Bronchial epithelial cell (primary cell): Measurements from ENCODE around the gene TLCD3B. TPM values are rescaled to one million over a fixed set of nuclear protein-coding genes. Genes with fewer than 3 reads are reported as not detected.
A peak's percentile ranks its signal among the peaks of the same experiment; 100 is the strongest.

Experiments used
- DNase-seq: peaks from one replicate; pipeline ENCODE4 v3.0.0-alpha.2; 2010; ENCODE audit warnings: low read depth
- FAIRE-seq: peaks from 2 replicates; lab custom pipeline; 2011; peaks lifted over from hg19 to GRCh38; lab: Jason Lieb, UNC
- H3K27me3 ChIP-seq: 2 replicates; pipeline ENCODE4 v1.5.1; 2011; ENCODE audit warnings: low read length; ENCODE audit not compliant: control insufficient read depth, insufficient read depth
- H3K36me3 ChIP-seq: 2 replicates; pipeline ENCODE4 v1.5.1; 2011; ENCODE audit warnings: low read length; ENCODE audit not compliant: control insufficient read depth, insufficient read depth
- H3K4me3 ChIP-seq: 2 replicates; pipeline ENCODE4 v1.5.1; 2011; ENCODE audit warnings: mild to moderate bottlenecking, low read depth, low read length, control low read depth
- CTCF ChIP-seq: IDR thresholded peaks from 2 replicates; pipeline ENCODE4 v1.5.1; 2011; ENCODE audit warnings: mild to moderate bottlenecking, moderate library complexity, low read length, control low read depth, inconsistent platforms; ENCODE audit not compliant: insufficient read depth, severe bottlenecking
- total RNA-seq: library from RNA; depleted of rRNA; stranded (reverse); fragments of >200 nt; gene quantifications from 2 replicates; pipeline ENCODE4 v1.2.1, GENCODE V29; 2014

Gene TLCD3B
- total RNA-seq, 1 donor from 2014 or later: not detected

GRCh38 chr16:30075503-30076275 is 44.6 kb upstream of the TLCD3B start, which contains the start of gene PPP4C:
TSS of gene PPP4C (plus strand) at chr16:30075994. CDS start at chr16:30076378, 384 bp downstream.
- DNase-seq: peak; percentile 75
- H3K27me3 ChIP-seq: no peaks in the 10 kb centered on the region
- H3K4me3 ChIP-seq: peak within 1 kb of the TSS; percentile 91
- TF ChIP-seq CTCF: peak; percentile 7
- FAIRE-seq: no peak
- peaks cover 13% of the 10 kb centered on the region for H3K36me3 ChIP-seq

GRCh38 chr16:30070490-30070889 is 39.4 kb upstream of the TLCD3B start:
- Histone ChIP-seq H3K27me3 (no peaks in the 10 kb centered on the region), H3K4me3 (no peak overlapping the region), H3K36me3 (peaks cover 41% of the 10 kb centered on the region)
- no peak for TF ChIP-seq CTCF
- FAIRE-seq (no peak), DNase-seq (no peak)

GRCh38 chr16:30069611-30070462 is 38.8 kb upstream of the TLCD3B start:
- H3K4me3 ChIP-seq: no peak overlapping the region
- TF ChIP-seq CTCF: no peak
- no peak for DNase-seq
- no peak for FAIRE-seq
- peaks cover 41% of the 10 kb centered on the region for H3K36me3 ChIP-seq
- no peaks in the 10 kb centered on the region for H3K27me3 ChIP-seq

GRCh38 chr16:30068750-30069610 is 37.9 kb upstream of the TLCD3B start:
- Histone ChIP-seq H3K27me3 (no peaks in the 10 kb centered on the region), H3K36me3 (peaks cover 41% of the 10 kb centered on the region), H3K4me3 (no peak overlapping the region)
- no peak for FAIRE-seq
- TF ChIP-seq CTCF: peak; percentile 66
- peak; percentile 18 for DNase-seq

- H3K4me3 ChIP-seq: no peak overlapping the region
- FAIRE-seq (no peak), DNase-seq (no peak)
- H3K36me3 ChIP-seq: peaks cover 41% of the 10 kb centered on the region
- no peaks in the 10 kb centered on the region for H3K27me3 ChIP-seq
- TF ChIP-seq CTCF: no peak
Measured at GRCh38 chr16:30068333-30068732, 37.3 kb upstream of the TLCD3B start.
